ENCODE measurements around the gene SWT1.
"Not testable (repeated sequence)": the region's sequence is repeated elsewhere in the genome, so short reads cannot be mapped to it uniquely, and the experiment has no call there.

DNA sequence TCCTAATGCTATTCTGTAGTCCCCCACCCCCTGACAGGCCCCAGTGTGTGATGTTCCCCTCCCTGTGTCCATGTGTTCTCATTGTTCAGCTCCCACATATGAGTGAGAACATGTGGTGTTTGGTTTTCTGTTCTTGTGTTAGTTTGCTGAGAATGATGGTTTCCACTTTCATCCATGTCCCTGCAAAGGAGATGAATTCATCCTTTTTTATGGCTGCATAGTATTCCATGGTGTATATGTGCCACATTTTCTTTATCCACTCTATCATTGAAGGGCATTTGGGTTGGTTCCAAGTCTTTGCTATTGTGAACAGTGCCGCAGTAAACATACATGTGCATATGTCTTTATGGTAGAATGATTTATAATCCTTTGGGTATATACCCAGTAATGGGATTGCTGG is 52.4 kb downstream of the SWT1 start:
- TF ChIP-seq, protein P1, sequence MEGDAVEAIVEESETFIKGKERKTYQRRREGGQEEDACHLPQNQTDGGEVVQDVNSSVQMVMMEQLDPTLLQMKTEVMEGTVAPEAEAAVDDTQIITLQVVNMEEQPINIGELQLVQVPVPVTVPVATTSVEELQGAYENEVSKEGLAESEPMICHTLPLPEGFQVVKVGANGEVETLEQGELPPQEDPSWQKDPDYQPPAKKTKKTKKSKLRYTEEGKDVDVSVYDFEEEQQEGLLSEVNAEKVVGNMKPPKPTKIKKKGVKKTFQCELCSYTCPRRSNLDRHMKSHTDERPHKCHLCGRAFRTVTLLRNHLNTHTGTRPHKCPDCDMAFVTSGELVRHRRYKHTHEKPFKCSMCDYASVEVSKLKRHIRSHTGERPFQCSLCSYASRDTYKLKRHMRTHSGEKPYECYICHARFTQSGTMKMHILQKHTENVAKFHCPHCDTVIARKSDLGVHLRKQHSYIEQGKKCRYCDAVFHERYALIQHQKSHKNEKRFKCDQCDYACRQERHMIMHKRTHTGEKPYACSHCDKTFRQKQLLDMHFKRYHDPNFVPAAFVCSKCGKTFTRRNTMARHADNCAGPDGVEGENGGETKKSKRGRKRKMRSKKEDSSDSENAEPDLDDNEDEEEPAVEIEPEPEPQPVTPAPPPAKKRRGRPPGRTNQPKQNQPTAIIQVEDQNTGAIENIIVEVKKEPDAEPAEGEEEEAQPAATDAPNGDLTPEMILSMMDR (IDR thresholded peaks at IDR 0.05) = not testable (repeated sequence)
- not testable (repeated sequence) for TF ChIP-seq POLR2AphosphoS5 (IDR thresholded peaks at IDR 0.05; ENCODE audit: insufficient read depth in 1 of 2, low read depth in 1 of 2)

All from vagina (tissue), 2 donors.